Mammary epithelial cell (primary cell): ENCODE results near the gene GOLGA2.

Experiments
- CTCF ChIP-seq, 2 donors: IDR thresholded peaks in 1 of 2; conservative IDR thresholded peaks in 1 of 2; 2 replicates each; pipeline ENCODE4 v1.5.1; 2011 to 2012; ENCODE audit warnings: inconsistent platforms in 2 of 2, low read length in 2 of 2, mild to moderate bottlenecking in 2 of 2, control low read depth in 1 of 2, low read depth in 1 of 2; ENCODE audit not compliant: insufficient read depth in 1 of 2; ENCODE audit errors: extremely low read depth in 1 of 2
- EZH2 ChIP-seq: IDR thresholded peaks from 2 replicates; pipeline ENCODE4 v1.6.1; 2012; ENCODE audit warnings: low read length, inconsistent platforms, borderline replicate concordance

DNA sequence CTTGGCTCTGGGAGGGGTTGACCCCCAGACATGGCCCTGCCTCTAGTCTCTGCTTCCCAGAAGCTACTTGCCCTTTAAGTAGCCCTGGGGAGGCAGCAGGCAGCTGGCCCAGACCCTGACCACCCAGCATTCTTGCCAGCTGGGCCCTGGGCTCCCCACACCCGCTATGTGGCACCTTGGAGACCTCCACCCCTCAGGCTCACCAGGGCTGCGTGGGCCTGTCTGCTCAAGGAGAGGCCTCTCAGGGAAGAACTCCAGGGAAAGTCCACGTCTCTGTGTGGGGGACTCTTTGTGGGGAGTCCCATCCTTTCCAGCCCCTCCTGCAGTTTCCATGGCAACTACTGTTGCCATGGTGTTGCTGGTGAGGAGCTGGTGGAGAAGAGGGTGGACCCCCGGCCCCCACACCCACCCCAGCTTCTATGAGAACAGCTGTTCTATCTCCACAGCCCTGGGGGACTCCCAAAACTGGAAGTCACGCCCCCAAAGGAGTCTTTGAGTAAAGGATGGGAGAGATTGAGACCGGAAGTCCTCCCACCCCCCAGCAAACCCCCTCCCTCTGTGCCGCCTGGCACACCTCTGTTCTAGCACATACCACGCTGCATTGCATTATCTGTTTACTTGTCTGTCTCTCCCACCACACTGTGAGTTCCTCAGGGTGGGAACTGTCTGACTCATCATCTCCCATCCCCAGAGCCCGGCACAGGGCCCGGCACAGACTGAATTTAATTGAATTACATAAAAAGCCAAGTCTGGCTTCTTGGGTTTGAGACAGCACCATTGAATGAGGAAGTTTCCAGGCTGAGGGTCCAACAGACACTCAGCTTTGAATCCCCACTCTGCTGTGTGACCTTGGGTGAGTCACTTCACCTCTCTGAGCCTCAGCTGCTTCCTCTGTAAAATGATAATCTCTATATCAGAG lies 60.1 kb downstream of the GOLGA2 start:
- no peak for TF ChIP-seq CTCF (conservative IDR thresholded peaks at IDR 0.05 in 1 of 2, IDR thresholded peaks at IDR 0.05 in 1 of 2; ENCODE audit: extremely low read depth in 1 of 2, insufficient read depth in 1 of 2, low read depth in 1 of 2, low read length in 2 of 2)
- TF ChIP-seq EZH2: no peak
